CD4-positive, alpha-beta T cell (primary cell): ENCODE data around the gene TSSK2. TPM values are rescaled to one million over a fixed set of nuclear protein-coding genes. Genes with fewer than 3 reads are reported as not detected.
A peak's percentile ranks its signal among the peaks of the same experiment; 100 is the strongest.

Source experiments
- ATAC-seq: fragments of 200-7000 bp; cut with Tn5 transposase; one replicate; pipeline ENCODE4 v1.10.0; 2022; ENCODE audit warnings: mild to moderate bottlenecking; ENCODE audit not compliant: poor library complexity
- CTCF ChIA-PET: fragments of 350-600 bp; sonication (Branson Sonifier 250); formaldehyde crosslinking; loops from one replicate; lab custom pipeline; 2021; ENCODE audit warnings: antibody characterized with exemption, inconsistent platforms; lab: Charles Lee
- POLR2A ChIA-PET: fragments of 350-600 bp; sonication (Branson Sonifier 250); formaldehyde crosslinking; loops from one replicate; lab custom pipeline; 2021; ENCODE audit warnings: antibody characterized with exemption, inconsistent platforms; lab: Charles Lee
- DNase-seq, 14 experiments: peaks; one replicate each; pipeline ENCODE4 v3.0.0-alpha.2; 2013 to 2020; ENCODE audit warnings: mixed read lengths in 2 of 14
- H3K27ac ChIP-seq, 2 donors: one replicate each; pipeline versions ENCODE4 v1.5.1 to v1.7.0; 2013; ENCODE audit warnings: low read length in 2 of 2, low read depth in 1 of 2, mild to moderate bottlenecking in 1 of 2
- H3K27me3 ChIP-seq, 2 experiments: 1 replicate in 1 of 2; 2 replicates in 1 of 2; pipeline versions ENCODE4 v1.6.1 to v1.7.0; 2013; ENCODE audit warnings: low read length in 2 of 2, control low read depth in 1 of 2, mild to moderate bottlenecking in 1 of 2, moderate library complexity in 1 of 2; ENCODE audit not compliant: insufficient read depth in 2 of 2, control insufficient read depth in 1 of 2
- H3K36me3 ChIP-seq: one replicate; pipeline ENCODE4 v1.6.1; 2013; ENCODE audit warnings: low read length, control low read depth; ENCODE audit not compliant: insufficient read depth
- H3K4me1 ChIP-seq: one replicate; pipeline ENCODE4 v1.6.1; 2013; ENCODE audit warnings: low read length, control low read depth; ENCODE audit not compliant: insufficient read depth
- H3K4me3 ChIP-seq: one replicate; pipeline ENCODE4 v1.5.1; 2013; ENCODE audit warnings: mild to moderate bottlenecking, low read length, moderate library complexity
- H3K9me3 ChIP-seq, 2 experiments: 1 replicate in 1 of 2; 2 replicates in 1 of 2; pipeline versions ENCODE4 v1.6.1 to v1.7.0; 2013; ENCODE audit warnings: low read length in 2 of 2, mild to moderate bottlenecking in 2 of 2, control low read depth in 1 of 2, moderate library complexity in 1 of 2; ENCODE audit not compliant: control insufficient read depth in 1 of 2, insufficient read depth in 1 of 2
- H3K27ac Mint-ChIP-seq: one replicate; pipeline ENCODE4 v1.8.0; 2020; ENCODE audit warnings: mixed read lengths
- H3K27me3 Mint-ChIP-seq: one replicate; pipeline ENCODE4 v1.8.0; 2021; ENCODE audit warnings: mixed read lengths
- H3K36me3 Mint-ChIP-seq: one replicate; pipeline ENCODE4 v1.8.0; 2021; ENCODE audit warnings: low read depth, mixed read lengths
- H3K4me1 Mint-ChIP-seq: one replicate; pipeline ENCODE4 v1.8.0; 2021; ENCODE audit warnings: low read depth, mixed read lengths
- H3K4me3 Mint-ChIP-seq: one replicate; pipeline ENCODE4 v1.8.0; 2020; ENCODE audit warnings: mild to moderate bottlenecking, mixed read lengths
- H3K9me3 Mint-ChIP-seq: one replicate; pipeline ENCODE4 v1.8.0; 2020; ENCODE audit warnings: mixed read lengths
- intact Hi-C, 2 experiments: fragments of 100-400 bp; cut with DNase I in 1 of 2; cut with micrococcal nuclease in 1 of 2; formaldehyde crosslinking; loops; one replicate each; pipeline versions ENCODE4 v1.15.1 to v1.9.0; 2023 to 2025; cut with DNase I, micrococcal nuclease
- total RNA-seq, 174 experiments: library from RNA in 2 of 174; stranded (reverse) in 2 of 174; gene quantifications; one replicate each; pipeline ENCODE4 v1.2.3 and lab custom pipeline; 2021 to 2026
- TF ChIP-seq, protein P1 (sequence below): fragments of 200-600 bp; IDR thresholded peaks from one replicate; pipeline ENCODE4 v1.8.0; 2022; ENCODE audit warnings: antibody characterized with exemption, mild to moderate bottlenecking

Gene TSSK2
- total RNA-seq, 2 experiments from 2014 or later = 0.31 TPM; not detected in 1

DNA sequence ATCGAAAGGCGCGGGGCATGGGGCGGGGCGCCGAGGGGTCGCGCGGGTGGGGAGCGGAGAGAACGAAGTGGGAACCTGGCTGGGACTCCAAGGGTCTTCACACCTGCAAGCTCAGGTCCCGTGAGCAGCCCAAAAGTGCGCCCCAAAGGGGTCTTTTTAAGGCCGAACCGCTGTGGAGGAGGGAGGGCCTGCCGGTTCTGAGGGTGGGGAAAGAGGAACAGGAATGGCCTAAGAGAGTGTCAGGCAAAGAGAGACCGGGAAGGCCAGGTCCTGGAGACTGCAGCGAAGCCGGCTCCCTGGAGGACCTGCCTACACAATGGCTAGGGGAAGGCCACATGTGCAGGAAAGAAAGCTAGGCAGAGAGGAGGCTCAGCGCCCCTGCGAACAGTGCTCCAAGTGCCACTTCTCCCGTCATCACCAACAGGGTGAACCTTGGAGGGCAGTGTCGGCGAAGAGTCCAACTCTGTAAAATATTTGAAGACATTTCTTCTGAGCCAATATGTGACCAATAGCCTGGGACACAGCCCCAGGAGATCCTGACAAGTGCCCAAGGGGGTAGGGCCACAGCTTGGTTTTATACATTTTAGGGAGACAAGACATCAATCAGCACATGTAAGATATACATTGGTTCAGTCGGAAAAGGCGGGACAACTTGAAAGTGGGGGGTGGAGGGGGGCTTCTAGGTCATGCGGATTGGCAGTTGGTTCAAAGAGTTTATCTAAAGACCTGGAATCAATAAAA lies 8.2 kb upstream of the TSSK2 start:
- no peaks in the 10 kb centered on the region for H3K27me3 ChIP-seq
- Mint-ChIP-seq H3K36me3 (peaks cover 12% of the 10 kb centered on the region), H3K27ac (peak overlapping the region; percentile 79), H3K4me3 (peak overlapping the region; percentile 91), H3K27me3 (no peaks in the 10 kb centered on the region), H3K4me1 (peaks cover 45% of the 10 kb centered on the region), H3K9me3 (no peaks in the 10 kb centered on the region)
- ChIA-PET POLR2A (interaction anchor here (1.0 to 5.4 kb wide), 7 partner anchors 11 to 357 kb away, joined by 3 to 79 read pairs (median 4); partner anchors contain the start of genes CDC45, ESS2, HIRA and MRPL40), CTCF (interaction anchor here (1.5 to 2.5 kb wide), 2 partner anchors 12 to 22 kb away, joined by 3 to 19 read pairs; no protein-coding TSS in a partner anchor)
- no peak overlapping the region for H3K27ac ChIP-seq
- no peaks in the 10 kb centered on the region for H3K9me3 ChIP-seq
- H3K4me1 ChIP-seq = peaks cover 45% of the 10 kb centered on the region
- no peak for ATAC-seq
- TF ChIP-seq, protein P1, sequence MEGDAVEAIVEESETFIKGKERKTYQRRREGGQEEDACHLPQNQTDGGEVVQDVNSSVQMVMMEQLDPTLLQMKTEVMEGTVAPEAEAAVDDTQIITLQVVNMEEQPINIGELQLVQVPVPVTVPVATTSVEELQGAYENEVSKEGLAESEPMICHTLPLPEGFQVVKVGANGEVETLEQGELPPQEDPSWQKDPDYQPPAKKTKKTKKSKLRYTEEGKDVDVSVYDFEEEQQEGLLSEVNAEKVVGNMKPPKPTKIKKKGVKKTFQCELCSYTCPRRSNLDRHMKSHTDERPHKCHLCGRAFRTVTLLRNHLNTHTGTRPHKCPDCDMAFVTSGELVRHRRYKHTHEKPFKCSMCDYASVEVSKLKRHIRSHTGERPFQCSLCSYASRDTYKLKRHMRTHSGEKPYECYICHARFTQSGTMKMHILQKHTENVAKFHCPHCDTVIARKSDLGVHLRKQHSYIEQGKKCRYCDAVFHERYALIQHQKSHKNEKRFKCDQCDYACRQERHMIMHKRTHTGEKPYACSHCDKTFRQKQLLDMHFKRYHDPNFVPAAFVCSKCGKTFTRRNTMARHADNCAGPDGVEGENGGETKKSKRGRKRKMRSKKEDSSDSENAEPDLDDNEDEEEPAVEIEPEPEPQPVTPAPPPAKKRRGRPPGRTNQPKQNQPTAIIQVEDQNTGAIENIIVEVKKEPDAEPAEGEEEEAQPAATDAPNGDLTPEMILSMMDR = no peak
- no peak for DNase-seq
- peaks cover 6% of the 10 kb centered on the region for H3K36me3 ChIP-seq
- peak overlapping the region; percentile 59 for H3K4me3 ChIP-seq
- intact Hi-C loops = loop anchor here (1.0 to 5.0 kb wide), 6 partner anchors 14 to 994 kb away; partner anchors contain the start of genes CDC45 (in 1 of the 2), CLTCL1 (in 1 of the 2), ESS2 (in 1 of the 2) and RANBP1 (in 1 of the 2)

GRCh38 chr22:19123936-19124335 lies 7.2 kb upstream of the TSSK2 start:
- Mint-ChIP-seq H3K9me3 (no peaks in the 10 kb centered on the region), H3K4me3 (peak overlapping the region; percentile 34), H3K4me1 (peaks cover 36% of the 10 kb centered on the region), H3K36me3 (peaks cover 12% of the 10 kb centered on the region), H3K27ac (no peak overlapping the region), H3K27me3 (no peaks in the 10 kb centered on the region)
- Histone ChIP-seq H3K9me3 (no peaks in the 10 kb centered on the region), H3K27me3 (no peaks in the 10 kb centered on the region), H3K27ac (no peak overlapping the region), H3K4me3 (no peak overlapping the region), H3K36me3 (no peaks in the 10 kb centered on the region), H3K4me1 (peaks cover 35% of the 10 kb centered on the region)
- TF ChIP-seq, protein P1 = no peak
- intact Hi-C loops = loop anchor here in 1 of 2 experiments (2.0 to 5.0 kb wide), 2 partner anchors 55 to 993 kb away; partner anchors contain the start of genes RANBP1, SLC25A1 and TRMT2A
- ChIA-PET CTCF (interaction anchor here (0.7 kb wide), 1 partner anchor 8 kb away, joined by 3 read pairs; no protein-coding TSS in a partner anchor), POLR2A (no interaction called here)
- ATAC-seq = no peak
- DNase-seq = no peak

DNA sequence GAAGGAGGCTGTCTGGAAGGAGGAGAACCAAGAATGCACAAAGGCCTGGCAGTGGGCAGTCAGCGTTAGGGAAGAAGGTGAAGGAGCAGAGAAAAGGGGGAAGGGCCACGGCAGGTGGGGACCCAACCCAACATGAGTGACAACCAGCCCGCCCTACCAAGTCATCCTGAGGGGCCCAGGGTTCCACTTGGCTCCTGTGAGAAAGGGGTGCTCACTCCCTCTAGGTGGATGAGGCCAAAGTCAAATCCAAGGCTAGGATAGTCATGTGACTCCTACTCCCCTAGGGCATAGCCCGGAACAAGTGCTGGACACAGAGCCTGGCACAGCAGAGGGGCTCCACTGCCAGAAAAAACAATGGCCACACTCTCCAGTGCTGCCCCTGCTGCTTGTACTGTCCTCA lies 6.7 kb upstream of the TSSK2 start:
- H3K4me1 ChIP-seq = peaks cover 31% of the 10 kb centered on the region
- TF ChIP-seq, protein P1 = no peak
- intact Hi-C loops = loop anchor here in 1 of 2 experiments (5.0 kb wide), 1 partner anchor 993 kb away; the partner anchor contains the start of genes RANBP1 and TRMT2A
- no peak overlapping the region for H3K27ac ChIP-seq
- CTCF ChIA-PET = interaction anchor here (0.7 kb wide), 1 partner anchor 8 kb away, joined by 3 read pairs; no protein-coding TSS in a partner anchor
- H3K9me3 Mint-ChIP-seq = no peaks in the 10 kb centered on the region
- no peak overlapping the region for H3K27ac Mint-ChIP-seq
- ATAC-seq (no peak), DNase-seq (no peak)
- H3K4me3 ChIP-seq = no peak overlapping the region
- no peaks in the 10 kb centered on the region for H3K27me3 Mint-ChIP-seq
- no peaks in the 10 kb centered on the region for H3K36me3 ChIP-seq
- no peaks in the 10 kb centered on the region for H3K9me3 ChIP-seq
- POLR2A ChIA-PET = no interaction called here
- H3K4me3 Mint-ChIP-seq = no peak overlapping the region
- peaks cover 12% of the 10 kb centered on the region for H3K36me3 Mint-ChIP-seq
- no peaks in the 10 kb centered on the region for H3K27me3 ChIP-seq
- H3K4me1 Mint-ChIP-seq = peaks cover 32% of the 10 kb centered on the region
